Natural killer cell (primary cell): ENCODE data around the gene RABGAP1L. TPM values are rescaled to one million over a fixed set of nuclear protein-coding genes. Genes with fewer than 3 reads are reported as not detected.

Experiments
- ATAC-seq, 3 donors: fragments of 150-1000 bp in 2 of 3; fragments of 200-7000 bp in 1 of 3; cut with Tn5 transposase; 1 replicate in 1 of 3; 2 replicates in 2 of 3; pipeline ENCODE4 v1.10.0; 2021; ENCODE audit warnings: mild to moderate bottlenecking in 2 of 3, moderate library complexity in 2 of 3
- DNase-seq, 2 donors: peaks; one replicate each; pipeline versions ENCODE4 v3.0.0 to v3.0.0-alpha.2; 2013 to 2021; ENCODE audit warnings: mixed read lengths in 1 of 2
- H3K27ac ChIP-seq: one replicate; pipeline ENCODE4 v1.5.1; 2013; ENCODE audit warnings: mild to moderate bottlenecking, low read length
- H3K27me3 ChIP-seq: one replicate; pipeline ENCODE4 v1.6.1; 2013; ENCODE audit warnings: low read length; ENCODE audit not compliant: control insufficient read depth, insufficient read depth
- H3K36me3 ChIP-seq: one replicate; pipeline ENCODE4 v1.6.1; 2013; ENCODE audit warnings: low read length; ENCODE audit not compliant: control insufficient read depth, insufficient read depth
- H3K4me1 ChIP-seq: one replicate; pipeline ENCODE4 v1.6.1; 2013; ENCODE audit warnings: low read length; ENCODE audit not compliant: control insufficient read depth, insufficient read depth
- H3K4me3 ChIP-seq: one replicate; pipeline ENCODE4 v1.5.1; 2013; ENCODE audit warnings: low read length
- H3K9me3 ChIP-seq: one replicate; pipeline ENCODE4 v1.6.1; 2013; ENCODE audit warnings: low read length; ENCODE audit not compliant: control insufficient read depth, insufficient read depth
- H3K27ac Mint-ChIP-seq, 2 donors: one replicate each; pipeline ENCODE4 v1.8.0; 2022; ENCODE audit warnings: mild to moderate bottlenecking in 2 of 2, mixed read lengths in 2 of 2, moderate library complexity in 1 of 2
- H3K27me3 Mint-ChIP-seq, 2 donors: one replicate each; pipeline ENCODE4 v1.8.0; 2022; ENCODE audit warnings: low read depth in 2 of 2, mixed read lengths in 2 of 2
- H3K36me3 Mint-ChIP-seq: one replicate; pipeline ENCODE4 v1.8.0; 2022; ENCODE audit warnings: mixed read lengths
- H3K4me1 Mint-ChIP-seq, 2 donors: one replicate each; pipeline ENCODE4 v1.8.0; 2022; ENCODE audit warnings: mixed read lengths in 2 of 2
- H3K4me3 Mint-ChIP-seq: one replicate; pipeline ENCODE4 v1.8.0; 2022; ENCODE audit warnings: mild to moderate bottlenecking, moderate library complexity, mixed read lengths
- H3K9me3 Mint-ChIP-seq, 2 donors: one replicate each; pipeline ENCODE4 v1.8.0; 2022; ENCODE audit warnings: mixed read lengths in 2 of 2
- WGBS: methylation state at CpG from one replicate; pipeline ENCODE4 v1.1.7; 2013; ENCODE audit warnings: missing lambda C conversion rate; ENCODE audit not compliant: insufficient coverage; 5-methylcytosine and 5-hydroxymethylcytosine counted together
- intact Hi-C: fragments of 100-400 bp; cut with micrococcal nuclease; formaldehyde crosslinking; loops from one replicate; pipeline ENCODE4 v1.14.2; 2022
- total RNA-seq, 4 donors: library from RNA; stranded (reverse); fragments of 120-200 nt in 1 of 4; gene quantifications; one replicate each; pipeline versions ENCODE4 v1.2.3 to v1.2.4, GENCODE V29; 2013 to 2022
- TF ChIP-seq, protein P1 (sequence below): fragments of 200-600 bp; IDR thresholded peaks from one replicate; pipeline ENCODE4 v1.8.0; 2022; ENCODE audit warnings: antibody characterized with exemption

Gene RABGAP1L
- total RNA-seq, 3 donors from 2014 or later (not counting 1 experiment from before 2014, with no cell fraction given), result 145 to 168 (median 153) TPM

DNA sequence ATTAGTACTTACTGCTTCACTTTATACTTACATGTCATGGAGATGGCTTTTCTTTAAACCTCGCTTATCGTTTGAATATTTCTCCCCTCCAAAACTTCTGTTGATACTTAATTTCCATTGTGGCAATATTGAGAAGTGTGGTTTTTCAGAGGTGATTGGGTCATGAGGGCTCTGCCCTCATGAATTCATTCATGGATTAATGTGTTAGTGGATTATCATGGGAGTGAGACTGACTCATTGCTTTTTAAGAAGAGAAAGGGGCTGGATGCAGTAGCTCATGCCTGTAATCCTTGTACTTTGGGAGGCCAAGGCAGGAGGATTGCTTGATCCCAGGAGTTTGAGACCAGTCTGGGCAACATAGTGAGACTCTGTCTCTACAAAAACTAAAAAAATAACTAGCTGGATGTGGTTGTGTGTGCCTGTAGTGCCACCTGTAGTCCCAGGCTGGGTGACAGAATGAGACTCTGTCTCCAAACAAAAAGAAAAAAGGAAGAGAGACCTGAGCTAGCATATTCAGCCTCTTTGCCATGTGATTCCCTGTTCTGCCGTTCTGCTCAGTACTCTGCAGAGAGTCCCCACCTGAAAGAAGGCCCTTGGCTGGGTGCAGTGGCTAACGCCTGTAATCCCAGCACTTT lies 30.2 kb downstream of the RABGAP1L start:
- ATAC-seq, result no peak
- peak overlapping the region; percentile 4 to 78 for H3K27ac Mint-ChIP-seq
- no peak overlapping the region for H3K4me3 ChIP-seq
- peak in 1 of 2 donors; percentile 36 for DNase-seq
- peaks cover 4% of the 10 kb centered on the region for H3K4me1 ChIP-seq
- H3K36me3 ChIP-seq, result no peaks in the 10 kb centered on the region
- no peaks in the 10 kb centered on the region for H3K36me3 Mint-ChIP-seq
- H3K27me3 ChIP-seq, result no peaks in the 10 kb centered on the region
- no peaks in the 10 kb centered on the region for H3K27me3 Mint-ChIP-seq
- intact Hi-C loops, result no loop called here
- peaks cover 46 to 64% of the 10 kb centered on the region in 2 donors for H3K4me1 Mint-ChIP-seq
- WGBS, result 71% methylated on average over 2 of the region's 4 CpGs
- H3K4me3 Mint-ChIP-seq, result no peak overlapping the region
- peaks cover 4% of the 10 kb centered on the region for H3K9me3 ChIP-seq
- TF ChIP-seq, protein P1, sequence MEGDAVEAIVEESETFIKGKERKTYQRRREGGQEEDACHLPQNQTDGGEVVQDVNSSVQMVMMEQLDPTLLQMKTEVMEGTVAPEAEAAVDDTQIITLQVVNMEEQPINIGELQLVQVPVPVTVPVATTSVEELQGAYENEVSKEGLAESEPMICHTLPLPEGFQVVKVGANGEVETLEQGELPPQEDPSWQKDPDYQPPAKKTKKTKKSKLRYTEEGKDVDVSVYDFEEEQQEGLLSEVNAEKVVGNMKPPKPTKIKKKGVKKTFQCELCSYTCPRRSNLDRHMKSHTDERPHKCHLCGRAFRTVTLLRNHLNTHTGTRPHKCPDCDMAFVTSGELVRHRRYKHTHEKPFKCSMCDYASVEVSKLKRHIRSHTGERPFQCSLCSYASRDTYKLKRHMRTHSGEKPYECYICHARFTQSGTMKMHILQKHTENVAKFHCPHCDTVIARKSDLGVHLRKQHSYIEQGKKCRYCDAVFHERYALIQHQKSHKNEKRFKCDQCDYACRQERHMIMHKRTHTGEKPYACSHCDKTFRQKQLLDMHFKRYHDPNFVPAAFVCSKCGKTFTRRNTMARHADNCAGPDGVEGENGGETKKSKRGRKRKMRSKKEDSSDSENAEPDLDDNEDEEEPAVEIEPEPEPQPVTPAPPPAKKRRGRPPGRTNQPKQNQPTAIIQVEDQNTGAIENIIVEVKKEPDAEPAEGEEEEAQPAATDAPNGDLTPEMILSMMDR, result no peak
- no peak overlapping the region for H3K27ac ChIP-seq
- peaks cover 0 to 2% of the 10 kb centered on the region in 2 donors for H3K9me3 Mint-ChIP-seq

DNA sequence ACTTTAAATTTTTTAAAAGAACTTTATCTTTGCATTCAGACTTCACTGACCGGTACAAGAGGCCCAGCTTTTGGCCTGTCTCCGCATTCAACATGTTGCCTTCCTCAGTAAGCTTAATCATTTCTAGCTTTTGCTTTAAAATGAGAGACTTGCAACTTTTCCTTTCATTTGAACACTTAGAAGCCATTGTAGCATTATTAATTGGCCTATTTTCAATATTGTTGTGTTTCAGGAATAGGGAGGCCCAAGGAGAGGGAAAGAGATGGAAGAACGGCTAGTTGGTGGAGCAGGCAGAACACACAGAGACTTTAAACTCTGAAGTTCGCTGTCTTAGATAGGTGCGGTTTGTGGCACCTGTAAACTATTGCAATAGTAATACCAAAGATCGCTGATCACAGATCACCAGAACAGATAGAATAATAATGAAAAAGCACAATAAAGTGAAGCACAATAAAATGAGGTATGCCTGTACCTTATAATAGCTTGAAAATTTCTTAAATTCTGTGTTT lies 31.4 kb downstream of the RABGAP1L start:
- no peak overlapping the region for H3K4me3 ChIP-seq
- peaks cover 47 to 55% of the 10 kb centered on the region in 2 donors for H3K4me1 Mint-ChIP-seq
- H3K9me3 Mint-ChIP-seq, result peaks cover 0 to 2% of the 10 kb centered on the region in 2 donors
- peaks cover 4% of the 10 kb centered on the region for H3K9me3 ChIP-seq
- DNase-seq (no peak), ATAC-seq (no peak)
- peak overlapping the region; percentile 41 to 73 for H3K27ac Mint-ChIP-seq
- no peak overlapping the region for H3K4me3 Mint-ChIP-seq
- H3K27ac ChIP-seq, result no peak overlapping the region
- H3K36me3 Mint-ChIP-seq, result no peaks in the 10 kb centered on the region
- H3K36me3 ChIP-seq, result no peaks in the 10 kb centered on the region
- H3K27me3 ChIP-seq, result no peaks in the 10 kb centered on the region
- peaks cover 4% of the 10 kb centered on the region for H3K4me1 ChIP-seq
- TF ChIP-seq, protein P1, result no peak
- intact Hi-C loops, result no loop called here
- H3K27me3 Mint-ChIP-seq, result no peaks in the 10 kb centered on the region
- 88% methylated on average over 5 of the region's 6 CpGs for WGBS

DNA sequence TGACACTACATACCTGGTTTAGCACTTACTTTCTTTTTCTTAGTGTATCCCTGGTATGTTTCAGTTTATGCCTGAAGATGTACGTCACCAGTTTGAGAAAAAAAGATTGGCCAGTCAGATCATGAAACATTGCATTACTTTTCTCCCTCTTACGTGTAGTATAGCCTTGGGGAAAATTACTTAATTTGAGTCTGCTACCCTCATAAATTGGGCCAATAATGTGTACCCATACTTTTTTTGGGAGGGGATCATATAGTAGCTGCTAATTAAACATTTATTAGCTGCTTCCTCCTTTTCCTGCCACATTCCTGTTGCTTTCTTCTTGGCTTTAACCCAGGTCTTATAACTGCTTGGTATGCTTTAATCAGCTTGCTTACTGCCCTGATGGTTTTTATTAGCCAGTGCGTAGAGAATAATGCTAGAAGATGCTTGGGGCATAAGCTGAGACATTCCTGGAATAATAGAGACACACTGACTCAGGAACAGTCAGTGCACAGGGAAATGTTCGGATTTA lies 32.1 kb downstream of the RABGAP1L start:
- H3K4me3 Mint-ChIP-seq, result no peak overlapping the region
- WGBS, result 100% methylated on average over 3 of the region's 4 CpGs

More for the DNA sequence above, 32.1 kb downstream of the RABGAP1L start:
- Histone ChIP-seq H3K9me3 (peaks cover 4% of the 10 kb centered on the region), H3K4me1 (peaks cover 4% of the 10 kb centered on the region), H3K27me3 (no peaks in the 10 kb centered on the region), H3K27ac (no peak overlapping the region), H3K4me3 (no peak overlapping the region), H3K36me3 (no peaks in the 10 kb centered on the region)
- no peaks in the 10 kb centered on the region for H3K36me3 Mint-ChIP-seq
- peak overlapping the region; percentile 41 to 73 for H3K27ac Mint-ChIP-seq
- ATAC-seq, result no peak
- no peaks in the 10 kb centered on the region for H3K27me3 Mint-ChIP-seq
- DNase-seq, result peak in 1 of 2 donors; percentile 40
- TF ChIP-seq, protein P1, result no peak
- peaks cover 53 to 54% of the 10 kb centered on the region in 2 donors for H3K4me1 Mint-ChIP-seq
- intact Hi-C loops, result no loop called here
- peaks cover 0 to 2% of the 10 kb centered on the region in 2 donors for H3K9me3 Mint-ChIP-seq
